ENCODE measurements around the gene CCS. TPM values are rescaled to one million over a fixed set of nuclear protein-coding genes. Genes with fewer than 3 reads are reported as not detected.
A peak's percentile ranks its signal among the peaks of the same experiment; 100 is the strongest.

The CCS gene
- total RNA-seq, 1 experiment from 2014 or later = 24.6 TPM

GRCh38 chr11:66589996-66590675 is 2.8 kb upstream of the CCS start:
- no peak overlapping the region for H3K9ac ChIP-seq (ENCODE audit: low read length)
- H3K27me3 ChIP-seq (ENCODE audit: low read length) = no peaks in the 10 kb centered on the region
- H4K20me1 ChIP-seq (ENCODE audit: insufficient read depth, low read depth, low read length) = no peaks in the 10 kb centered on the region
- H2AFZ ChIP-seq (ENCODE audit: low read length) = no peak overlapping the region
- no peak for DNase-seq
- H3K4me1 ChIP-seq (ENCODE audit: low read length) = peaks cover 23% of the 10 kb centered on the region
- H3K9me3 ChIP-seq (ENCODE audit: low read length) = no peaks in the 10 kb centered on the region
- no peak overlapping the region for H3K4me3 ChIP-seq (ENCODE audit: low read length)
- H3K27ac ChIP-seq (ENCODE audit: low read length) = no peak overlapping the region
- H3K36me3 ChIP-seq (ENCODE audit: insufficient read depth, low read length) = no peaks in the 10 kb centered on the region
- no peak overlapping the region for H3K4me2 ChIP-seq (ENCODE audit: low read depth, low read length, poor library complexity, severe bottlenecking)
- H3K79me2 ChIP-seq (ENCODE audit: low read length) = peaks cover 14% of the 10 kb centered on the region
- H3K9me2 ChIP-seq (replicated peaks; ENCODE audit: insufficient read depth, low read length) = no peaks in the 10 kb centered on the region

GRCh38 chr11:66591175-66591574 is 1.8 kb upstream of the CCS start:
- no peaks in the 10 kb centered on the region for H4K20me1 ChIP-seq (ENCODE audit: insufficient read depth, low read depth, low read length)
- no peak overlapping the region for H2AFZ ChIP-seq (ENCODE audit: low read length)
- no peaks in the 10 kb centered on the region for H3K9me2 ChIP-seq (replicated peaks; ENCODE audit: insufficient read depth, low read length)
- H3K79me2 ChIP-seq (ENCODE audit: low read length) = peaks cover 17% of the 10 kb centered on the region
- H3K9me3 ChIP-seq (ENCODE audit: low read length) = no peaks in the 10 kb centered on the region
- H3K4me3 ChIP-seq (ENCODE audit: low read length) = no peak overlapping the region
- no peaks in the 10 kb centered on the region for H3K36me3 ChIP-seq (ENCODE audit: insufficient read depth, low read length)
- no peak overlapping the region for H3K27ac ChIP-seq (ENCODE audit: low read length)
- no peak for DNase-seq
- H3K27me3 ChIP-seq (ENCODE audit: low read length) = no peaks in the 10 kb centered on the region
- no peak overlapping the region for H3K9ac ChIP-seq (ENCODE audit: low read length)
- H3K4me1 ChIP-seq (ENCODE audit: low read length) = peaks cover 28% of the 10 kb centered on the region
- H3K4me2 ChIP-seq (ENCODE audit: low read depth, low read length, poor library complexity, severe bottlenecking) = no peak overlapping the region

GRCh38 chr11:66593303-66593635 is 284 bp downstream of the CCS start:
- H2AFZ ChIP-seq (ENCODE audit: low read length) = peak overlapping the region; percentile 97
- H3K9me2 ChIP-seq (replicated peaks; ENCODE audit: insufficient read depth, low read length) = no peaks in the 10 kb centered on the region
- no peak overlapping the region; the same call in 1 of the 2 replicates for H3K27ac ChIP-seq (ENCODE audit: low read length)
- H3K9me3 ChIP-seq (ENCODE audit: low read length) = no peaks in the 10 kb centered on the region
- peaks cover 28% of the 10 kb centered on the region for H3K4me1 ChIP-seq (ENCODE audit: low read length)
- no peak for DNase-seq
- H4K20me1 ChIP-seq (ENCODE audit: insufficient read depth, low read depth, low read length) = no peaks in the 10 kb centered on the region
- peaks cover 17% of the 10 kb centered on the region for H3K79me2 ChIP-seq (ENCODE audit: low read length)
- peak overlapping the region; percentile 97 for H3K4me2 ChIP-seq (ENCODE audit: low read depth, low read length, poor library complexity, severe bottlenecking)
- H3K27me3 ChIP-seq (ENCODE audit: low read length) = no peaks in the 10 kb centered on the region
- no peaks in the 10 kb centered on the region for H3K36me3 ChIP-seq (ENCODE audit: insufficient read depth, low read length)
- H3K4me3 ChIP-seq (ENCODE audit: low read length) = peak overlapping the region; percentile 98
- peak overlapping the region; percentile 98 for H3K9ac ChIP-seq (ENCODE audit: low read length)

- Histone ChIP-seq H3K4me3 (ENCODE audit: low read length) (peak overlapping the region; percentile 98), H3K9me3 (ENCODE audit: low read length) (no peaks in the 10 kb centered on the region), H3K36me3 (ENCODE audit: insufficient read depth, low read length) (no peaks in the 10 kb centered on the region), H3K9ac (ENCODE audit: low read length) (peak overlapping the region; percentile 98), H3K4me1 (ENCODE audit: low read length) (peaks cover 28% of the 10 kb centered on the region), H3K79me2 (ENCODE audit: low read length) (peaks cover 17% of the 10 kb centered on the region), H2AFZ (ENCODE audit: low read length) (no peak overlapping the region), H4K20me1 (ENCODE audit: insufficient read depth, low read depth, low read length) (no peaks in the 10 kb centered on the region), H3K27ac (ENCODE audit: low read length) (no peak overlapping the region), H3K4me2 (ENCODE audit: low read depth, low read length, poor library complexity, severe bottlenecking) (peak overlapping the region; percentile 97), H3K27me3 (ENCODE audit: low read length) (no peaks in the 10 kb centered on the region), H3K9me2 (replicated peaks; ENCODE audit: insufficient read depth, low read length) (no peaks in the 10 kb centered on the region)
- no peak for DNase-seq
These were observed 665 bp downstream of the CCS start for GRCh38 chr11:66593650-66594049.

- Histone ChIP-seq H3K4me2 (ENCODE audit: low read depth, low read length, poor library complexity, severe bottlenecking) (peak overlapping the region; percentile 50), H3K79me2 (ENCODE audit: low read length) (peaks cover 17% of the 10 kb centered on the region), H2AFZ (ENCODE audit: low read length) (no peak overlapping the region), H3K36me3 (ENCODE audit: insufficient read depth, low read length) (0 out of 2 replicates have a peak, but pooled peaks cover 3% of the 10 kb centered on the region), H4K20me1 (ENCODE audit: insufficient read depth, low read depth, low read length) (no peaks in the 10 kb centered on the region), H3K9ac (ENCODE audit: low read length) (peak overlapping the region; percentile 43), H3K9me2 (replicated peaks; ENCODE audit: insufficient read depth, low read length) (no peaks in the 10 kb centered on the region), H3K27ac (ENCODE audit: low read length) (0 out of 2 replicates have a peak overlapping the region, but pooled peaks have one; percentile 10), H3K4me3 (ENCODE audit: low read length) (peak overlapping the region; percentile 26; the same call in 1 of the 2 replicates), H3K4me1 (ENCODE audit: low read length) (peaks cover 32% of the 10 kb centered on the region), H3K9me3 (ENCODE audit: low read length) (no peaks in the 10 kb centered on the region), H3K27me3 (ENCODE audit: low read length) (no peaks in the 10 kb centered on the region)
- DNase-seq = no peak
These were observed 2.4 kb downstream of the CCS start for GRCh38 chr11:66595245-66595904.

- Histone ChIP-seq H3K4me1 (ENCODE audit: low read length) (peaks cover 20% of the 10 kb centered on the region), H3K27ac (ENCODE audit: low read length) (no peak overlapping the region), H3K79me2 (ENCODE audit: low read length) (peaks cover 7% of the 10 kb centered on the region; the same call in 1 of the 2 replicates), H3K9me3 (ENCODE audit: low read length) (no peaks in the 10 kb centered on the region), H3K4me2 (ENCODE audit: low read depth, low read length, poor library complexity, severe bottlenecking) (no peak overlapping the region), H3K27me3 (ENCODE audit: low read length) (no peaks in the 10 kb centered on the region), H3K9ac (ENCODE audit: low read length) (no peak overlapping the region), H4K20me1 (ENCODE audit: insufficient read depth, low read depth, low read length) (no peaks in the 10 kb centered on the region), H3K36me3 (ENCODE audit: insufficient read depth, low read length) (0 out of 2 replicates have a peak, but pooled peaks cover 6% of the 10 kb centered on the region), H2AFZ (ENCODE audit: low read length) (no peak overlapping the region), H3K9me2 (replicated peaks; ENCODE audit: insufficient read depth, low read length) (no peaks in the 10 kb centered on the region), H3K4me3 (ENCODE audit: low read length) (no peak overlapping the region)
- no peak for DNase-seq
These were observed 6.0 kb downstream of the CCS start for GRCh38 chr11:66598993-66599392.

- Histone ChIP-seq H3K79me2 (ENCODE audit: low read length) (peaks cover 2% of the 10 kb centered on the region; the same call in 1 of the 2 replicates), H3K4me3 (ENCODE audit: low read length) (no peak overlapping the region), H3K4me1 (ENCODE audit: low read length) (peaks cover 12% of the 10 kb centered on the region), H3K9ac (ENCODE audit: low read length) (no peak overlapping the region), H3K27ac (ENCODE audit: low read length) (no peak overlapping the region), H3K27me3 (ENCODE audit: low read length) (no peaks in the 10 kb centered on the region), H3K4me2 (ENCODE audit: low read depth, low read length, poor library complexity, severe bottlenecking) (no peak overlapping the region), H3K9me2 (replicated peaks; ENCODE audit: insufficient read depth, low read length) (no peaks in the 10 kb centered on the region), H4K20me1 (ENCODE audit: insufficient read depth, low read depth, low read length) (no peaks in the 10 kb centered on the region), H3K36me3 (ENCODE audit: insufficient read depth, low read length) (0 out of 2 replicates have a peak, but pooled peaks cover 6% of the 10 kb centered on the region), H3K9me3 (ENCODE audit: low read length) (no peaks in the 10 kb centered on the region), H2AFZ (ENCODE audit: low read length) (no peak overlapping the region)
- DNase-seq = no peak
These were observed 7.2 kb downstream of the CCS start for GRCh38 chr11:66600219-66600618.

- Histone ChIP-seq H3K9me3 (ENCODE audit: low read length) (no peaks in the 10 kb centered on the region), H3K79me2 (ENCODE audit: low read length) (no peaks in the 10 kb centered on the region; the same call in 1 of the 2 replicates), H3K4me2 (ENCODE audit: low read depth, low read length, poor library complexity, severe bottlenecking) (no peak overlapping the region), H3K27me3 (ENCODE audit: low read length) (no peaks in the 10 kb centered on the region), H3K27ac (ENCODE audit: low read length) (no peak overlapping the region), H4K20me1 (ENCODE audit: insufficient read depth, low read depth, low read length) (no peaks in the 10 kb centered on the region), H3K9ac (ENCODE audit: low read length) (no peak overlapping the region), H3K4me1 (ENCODE audit: low read length) (peaks cover 7% of the 10 kb centered on the region), H3K36me3 (ENCODE audit: insufficient read depth, low read length) (peaks cover 6% of the 10 kb centered on the region; the same call in 1 of the 2 replicates), H3K9me2 (replicated peaks; ENCODE audit: insufficient read depth, low read length) (no peaks in the 10 kb centered on the region), H2AFZ (ENCODE audit: low read length) (no peak overlapping the region), H3K4me3 (ENCODE audit: low read length) (no peak overlapping the region)
- no peak for DNase-seq
These were observed 7.7 kb downstream of the CCS start for GRCh38 chr11:66600631-66601233.

Measured in Karpas-422 (cell line).